Activated CD8-positive, alpha-beta T cell treated with anti-CD3 and anti-CD28 coated beads for 36 hours (primary cell): Measurements from ENCODE around the gene TSPYL1. TPM values are rescaled to one million over a fixed set of nuclear protein-coding genes. Genes with fewer than 3 reads are reported as not detected.

ENCODE experiments used
- ATAC-seq: fragments of 200-7000 bp; cut with Tn5 transposase; one replicate; pipeline ENCODE4 v1.10.0; 2021; ENCODE audit warnings: mild to moderate bottlenecking, moderate library complexity
- CTCF ChIA-PET: fragments of 350-600 bp; sonication (Branson Sonifier 250); formaldehyde crosslinking; loops from one replicate; lab custom pipeline; 2021; ENCODE audit warnings: antibody characterized with exemption; lab: Charles Lee
- POLR2A ChIA-PET: fragments of 350-600 bp; sonication (Branson Sonifier 250); formaldehyde crosslinking; loops from one replicate; lab custom pipeline; 2021; ENCODE audit warnings: antibody characterized with exemption; lab: Charles Lee
- DNase-seq: peaks from one replicate; pipeline ENCODE4 v3.0.0-alpha.2; 2020
- H3K27ac Mint-ChIP-seq: one replicate; pipeline ENCODE4 v1.8.0; 2021; ENCODE audit warnings: mild to moderate bottlenecking, mixed read lengths
- H3K27me3 Mint-ChIP-seq: one replicate; pipeline ENCODE4 v1.8.0; 2021; ENCODE audit warnings: mixed read lengths
- H3K36me3 Mint-ChIP-seq: one replicate; pipeline ENCODE4 v1.8.0; 2021; ENCODE audit warnings: low read depth, mixed read lengths
- H3K4me1 Mint-ChIP-seq: one replicate; pipeline ENCODE4 v1.8.0; 2021; ENCODE audit warnings: low read depth, mixed read lengths
- H3K4me3 Mint-ChIP-seq: one replicate; pipeline ENCODE4 v1.8.0; 2021; ENCODE audit warnings: mild to moderate bottlenecking, moderate library complexity, mixed read lengths
- H3K9me3 Mint-ChIP-seq: one replicate; pipeline ENCODE4 v1.8.0; 2021; ENCODE audit warnings: mixed read lengths
- intact Hi-C: fragments of 100-400 bp; cut with micrococcal nuclease; formaldehyde crosslinking; loops from one replicate; pipeline ENCODE4 v1.10.0; 2022
- total RNA-seq, 2 experiments: library from RNA; stranded (reverse); gene quantifications; one replicate each; pipeline ENCODE4 v1.2.3, GENCODE V29; 2021
- TF ChIP-seq, protein P1 (sequence below): fragments of 200-600 bp; IDR thresholded peaks from one replicate; pipeline ENCODE4 v1.8.0; 2022; ENCODE audit warnings: antibody characterized with exemption, mild to moderate bottlenecking

The TSPYL1 gene
- total RNA-seq, 2 experiments from 2014 or later = 38.5 to 38.6 TPM

DNA sequence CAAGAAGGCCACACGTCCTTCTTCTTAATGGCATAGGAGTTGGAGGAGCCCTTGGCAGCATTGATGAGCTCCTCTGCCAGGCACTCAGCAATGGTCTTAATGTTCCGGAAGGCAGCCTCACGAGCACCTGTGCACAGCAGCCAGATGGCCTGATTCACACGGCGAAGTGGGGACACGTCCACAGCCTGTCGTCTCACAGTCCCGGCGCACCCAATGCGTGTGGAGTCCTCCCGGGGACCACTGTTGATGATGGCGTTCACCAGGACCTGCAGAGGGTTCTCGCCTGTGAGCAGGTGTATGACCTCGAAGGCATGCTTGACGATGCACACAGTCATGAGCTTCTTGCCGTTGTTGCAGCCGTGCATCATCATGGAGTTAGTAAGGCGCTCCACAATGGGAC is 21.2 kb downstream of the TSPYL1 start:
- intact Hi-C loops = no loop called here
- ATAC-seq (no peak), DNase-seq (no peak)
- TF ChIP-seq, protein P1, sequence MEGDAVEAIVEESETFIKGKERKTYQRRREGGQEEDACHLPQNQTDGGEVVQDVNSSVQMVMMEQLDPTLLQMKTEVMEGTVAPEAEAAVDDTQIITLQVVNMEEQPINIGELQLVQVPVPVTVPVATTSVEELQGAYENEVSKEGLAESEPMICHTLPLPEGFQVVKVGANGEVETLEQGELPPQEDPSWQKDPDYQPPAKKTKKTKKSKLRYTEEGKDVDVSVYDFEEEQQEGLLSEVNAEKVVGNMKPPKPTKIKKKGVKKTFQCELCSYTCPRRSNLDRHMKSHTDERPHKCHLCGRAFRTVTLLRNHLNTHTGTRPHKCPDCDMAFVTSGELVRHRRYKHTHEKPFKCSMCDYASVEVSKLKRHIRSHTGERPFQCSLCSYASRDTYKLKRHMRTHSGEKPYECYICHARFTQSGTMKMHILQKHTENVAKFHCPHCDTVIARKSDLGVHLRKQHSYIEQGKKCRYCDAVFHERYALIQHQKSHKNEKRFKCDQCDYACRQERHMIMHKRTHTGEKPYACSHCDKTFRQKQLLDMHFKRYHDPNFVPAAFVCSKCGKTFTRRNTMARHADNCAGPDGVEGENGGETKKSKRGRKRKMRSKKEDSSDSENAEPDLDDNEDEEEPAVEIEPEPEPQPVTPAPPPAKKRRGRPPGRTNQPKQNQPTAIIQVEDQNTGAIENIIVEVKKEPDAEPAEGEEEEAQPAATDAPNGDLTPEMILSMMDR = no peak
- H3K27me3 Mint-ChIP-seq = no peaks in the 10 kb centered on the region
- no peak overlapping the region for H3K4me3 Mint-ChIP-seq
- H3K4me1 Mint-ChIP-seq = peaks cover 28% of the 10 kb centered on the region
- H3K9me3 Mint-ChIP-seq = peaks cover 6% of the 10 kb centered on the region
- ChIA-PET POLR2A (interaction anchor here (0.6 kb wide), 1 partner anchor 41 kb away, joined by 3 read pairs; no protein-coding TSS in a partner anchor), CTCF (no interaction called here)
- peaks cover 41% of the 10 kb centered on the region for H3K36me3 Mint-ChIP-seq
- no peak overlapping the region for H3K27ac Mint-ChIP-seq

DNA sequence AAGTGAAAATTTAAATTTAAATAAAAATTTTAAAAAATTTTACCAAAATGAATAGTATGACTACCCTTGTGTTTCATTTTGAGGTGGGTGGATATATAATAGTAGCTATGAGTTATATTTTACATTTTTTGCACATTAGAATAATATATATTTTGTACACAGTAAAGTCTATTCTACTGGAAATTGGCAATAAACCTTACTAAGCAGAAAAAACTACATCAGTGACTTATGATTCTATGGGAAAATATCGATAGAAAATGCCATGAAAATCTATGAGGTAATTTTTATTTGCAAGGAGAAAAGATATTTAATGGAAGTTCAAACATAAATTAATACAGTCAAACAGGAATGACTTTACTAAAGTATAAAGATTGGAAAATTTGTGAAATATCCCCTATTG is 23.0 kb downstream of the TSPYL1 start:
- Mint-ChIP-seq H3K9me3 (no peaks in the 10 kb centered on the region), H3K36me3 (peaks cover 29% of the 10 kb centered on the region), H3K4me1 (peaks cover 30% of the 10 kb centered on the region), H3K27me3 (no peaks in the 10 kb centered on the region), H3K4me3 (no peak overlapping the region), H3K27ac (no peak overlapping the region)
- CTCF ChIA-PET = interaction anchor here (2.8 kb wide), 1 partner anchor 11 kb away, joined by 14 read pairs; no protein-coding TSS in a partner anchor
- POLR2A ChIA-PET = interaction anchor here (0.7 kb wide), 1 partner anchor 8 kb away, joined by 4 read pairs; no protein-coding TSS in a partner anchor
- DNase-seq (no peak), ATAC-seq (no peak)
- TF ChIP-seq, protein P1 = no peak
- intact Hi-C loops = no loop called here

DNA sequence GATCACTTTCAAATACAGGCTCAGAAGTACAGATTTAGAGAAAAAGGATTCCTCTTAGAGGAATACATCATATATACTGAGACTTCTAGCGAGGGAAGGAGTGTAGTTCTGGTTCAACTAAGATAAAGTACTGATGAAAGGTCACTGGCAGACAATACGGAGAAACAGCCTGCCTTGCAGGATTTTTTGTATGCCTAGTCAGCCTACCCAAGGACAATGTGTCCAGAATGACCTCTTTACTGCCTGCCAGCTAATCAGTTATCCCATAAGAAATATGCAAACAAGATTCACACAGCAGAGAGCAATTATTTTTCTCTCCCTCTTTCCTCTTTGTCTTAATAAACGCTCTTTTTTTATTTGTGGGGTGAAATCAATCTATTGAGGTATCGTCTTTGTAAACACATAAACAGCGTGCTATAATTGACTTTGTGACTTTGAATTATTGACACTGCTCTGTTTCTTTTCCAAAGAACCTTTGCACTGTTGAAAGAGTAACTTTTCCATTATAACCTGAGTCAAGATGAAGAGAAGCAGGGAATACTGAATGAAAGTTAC is 24.4 kb downstream of the TSPYL1 start:
- Mint-ChIP-seq H3K4me3 (no peak overlapping the region), H3K36me3 (peaks cover 27% of the 10 kb centered on the region), H3K27me3 (no peaks in the 10 kb centered on the region), H3K4me1 (peaks cover 33% of the 10 kb centered on the region), H3K9me3 (no peaks in the 10 kb centered on the region), H3K27ac (no peak overlapping the region)
- intact Hi-C loops = no loop called here
- DNase-seq = no peak
- ATAC-seq = no peak
- CTCF ChIA-PET = interaction anchor here (1.2 to 2.8 kb wide), 2 partner anchors 13 to 32 kb away, joined by 3 to 14 read pairs; no protein-coding TSS in a partner anchor
- POLR2A ChIA-PET = interaction anchor here (0.7 to 1.6 kb wide), 2 partner anchors 178 to 426 kb away, joined by 3 to 4 read pairs; partner anchors contain the start of gene KPNA5
- TF ChIP-seq, protein P1 = no peak

DNA sequence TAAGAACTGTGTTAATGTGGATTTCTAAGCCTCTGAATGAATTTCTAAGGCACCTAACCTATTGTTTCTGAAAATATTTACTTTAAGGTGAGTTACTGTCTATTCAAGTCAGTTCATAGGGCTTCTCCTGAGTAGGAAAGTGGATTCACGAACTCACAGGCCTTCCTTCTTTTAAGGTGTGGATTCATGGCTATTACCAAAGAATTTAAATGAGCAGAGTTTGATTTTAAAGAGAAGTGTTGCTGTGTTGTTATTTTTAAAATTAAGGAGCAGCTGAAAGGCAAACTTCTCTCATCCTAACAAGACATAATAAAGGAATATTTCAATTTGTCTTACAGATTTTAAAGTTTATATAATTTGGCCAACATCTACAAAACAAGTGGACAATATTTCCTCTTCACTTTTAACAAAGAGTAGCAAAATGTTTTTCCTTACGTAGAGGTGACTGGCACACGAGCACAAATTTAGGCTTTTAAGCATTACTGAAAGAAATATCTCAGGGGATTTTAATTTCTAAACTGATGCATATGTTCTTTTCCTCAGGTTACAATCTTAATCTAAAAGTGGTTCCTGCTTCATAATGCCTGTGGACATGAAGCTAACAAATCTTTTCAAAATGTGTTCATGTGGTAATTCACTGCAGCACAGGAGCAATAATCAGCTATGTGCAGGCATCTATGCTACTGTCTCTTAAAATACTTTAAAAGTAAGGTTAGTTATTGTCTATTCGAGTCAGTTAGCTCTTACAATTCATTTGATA is 25.3 kb downstream of the TSPYL1 start:
- peaks cover 24% of the 10 kb centered on the region for H3K36me3 Mint-ChIP-seq
- H3K4me3 Mint-ChIP-seq = no peak overlapping the region
- no peak overlapping the region for H3K27ac Mint-ChIP-seq
- POLR2A ChIA-PET = interaction anchor here (0.7 to 1.6 kb wide), 6 partner anchors 11 to 427 kb away, joined by 3 to 7 read pairs (median 4); partner anchors contain the start of genes KPNA5 and TSPYL1
- peak; percentile 15 for ATAC-seq
- peaks cover 33% of the 10 kb centered on the region for H3K4me1 Mint-ChIP-seq
- H3K9me3 Mint-ChIP-seq = no peaks in the 10 kb centered on the region
- intact Hi-C loops = no loop called here
- H3K27me3 Mint-ChIP-seq = no peaks in the 10 kb centered on the region
- CTCF ChIA-PET = interaction anchor here (0.9 to 2.8 kb wide), 4 partner anchors 14 to 38 kb away, joined by 3 to 14 read pairs (median 6); no protein-coding TSS in a partner anchor
- TF ChIP-seq, protein P1 = no peak
- no peak for DNase-seq
